Thyroid gland (tissue), 4 donors: Measurements from ENCODE around the gene KCNIP4. TPM values are rescaled to one million over a fixed set of nuclear protein-coding genes. Genes with fewer than 3 reads are reported as not detected.

Experiments
- DNase-seq, 2 donors: peaks; one replicate each; pipeline ENCODE4 v3.0.0-alpha.2; 2019
- H3K27ac ChIP-seq, 3 donors: fragments of 200-600 bp; sonication (generic); 1 replicate in 2 of 3; 2 replicates in 1 of 3; pipeline ENCODE4 v1.5.1; 2016 to 2019; ENCODE audit warnings: mild to moderate bottlenecking in 1 of 3, moderate library complexity in 1 of 3
- H3K27me3 ChIP-seq: fragments of 200-600 bp; sonication (generic); one replicate; pipeline ENCODE4 v1.5.1; 2019
- H3K36me3 ChIP-seq, 2 donors: fragments of 200-600 bp; sonication (generic); one replicate each; pipeline ENCODE4 v1.5.1; 2016 to 2019
- H3K4me1 ChIP-seq, 2 donors: fragments of 200-600 bp; sonication (generic); one replicate each; pipeline ENCODE4 v1.5.1; 2017 to 2019
- H3K4me3 ChIP-seq, 3 donors: fragments of 200-600 bp; sonication (generic); replicated peaks in 1 of 3; 1 replicate in 2 of 3; 2 replicates in 1 of 3; pipeline ENCODE4 v1.5.1; 2016; ENCODE audit warnings: mild to moderate bottlenecking in 1 of 3
- H3K9me3 ChIP-seq: fragments of 200-600 bp; sonication (generic); one replicate; pipeline ENCODE4 v1.5.1; 2017
- CTCF ChIP-seq, 6 experiments: fragments of 200-600 bp in 3 of 6; fragments of 450-650 bp in 3 of 6; sonication (generic) in 3 of 6; IDR thresholded peaks; one replicate each; pipeline ENCODE4 v1.5.1; 2016 to 2019; ENCODE audit warnings: antibody characterized with exemption in 6 of 6, mild to moderate bottlenecking in 2 of 6, inconsistent platforms in 1 of 6, moderate library complexity in 1 of 6
- POLR2A ChIP-seq, 2 donors: fragments of 450-650 bp; IDR thresholded peaks; one replicate each; pipeline ENCODE4 v1.6.1; 2017; ENCODE audit warnings: antibody characterized with exemption in 2 of 2, mild to moderate bottlenecking in 2 of 2, moderate library complexity in 1 of 2
- WGBS, 2 donors: methylation state at CpG; one replicate each; pipeline ENCODE4 v1.1.5; 2017; 5-methylcytosine and 5-hydroxymethylcytosine counted together
- intact Hi-C: fragments of 100-400 bp; cut with DNase I; formaldehyde crosslinking; loops from one replicate; pipeline ENCODE4 v1.15.1; 2023
- total RNA-seq, 4 donors: library from RNA; depleted of rRNA; stranded (reverse); fragments of >200 nt; gene quantifications; one replicate each; pipeline ENCODE4 v1.2.3, GENCODE V29; 2016

Gene KCNIP4
- total RNA-seq, 4 donors from 2014 or later, result 2.0 to 6.6 (median 4.4) TPM

GRCh38 chr4:21848021-21848420, 100.6 kb downstream of the KCNIP4 start:
- no peak overlapping the region for H3K4me3 ChIP-seq
- TF ChIP-seq CTCF (IDR thresholded peaks at IDR 0.05) (no peak), POLR2A (IDR thresholded peaks at IDR 0.05) (no peak)
- H3K36me3 ChIP-seq, result no peaks in the 10 kb centered on the region
- H3K4me1 ChIP-seq, result no peaks in the 10 kb centered on the region
- WGBS, 2 donors, result 85 to 92% methylated on average over 2 of the region's 2 CpGs
- no peaks in the 10 kb centered on the region for H3K27me3 ChIP-seq
- H3K9me3 ChIP-seq, result no peaks in the 10 kb centered on the region
- no peak overlapping the region for H3K27ac ChIP-seq
- intact Hi-C loops, result no loop called here
- DNase-seq, result no peak

GRCh38 chr4:21845663-21846062, 102.9 kb downstream of the KCNIP4 start:
- Histone ChIP-seq H3K27me3 (no peaks in the 10 kb centered on the region), H3K27ac (no peak overlapping the region), H3K4me3 (no peak overlapping the region), H3K36me3 (no peaks in the 10 kb centered on the region), H3K4me1 (no peaks in the 10 kb centered on the region), H3K9me3 (no peaks in the 10 kb centered on the region)
- no peak for DNase-seq
- intact Hi-C loops, result no loop called here
- no peak for TF ChIP-seq CTCF (IDR thresholded peaks at IDR 0.05)
- TF ChIP-seq POLR2A (IDR thresholded peaks at IDR 0.05), result no peak
- 85% methylated on average over 4 of the region's 4 CpGs for WGBS, 2 donors

DNA sequence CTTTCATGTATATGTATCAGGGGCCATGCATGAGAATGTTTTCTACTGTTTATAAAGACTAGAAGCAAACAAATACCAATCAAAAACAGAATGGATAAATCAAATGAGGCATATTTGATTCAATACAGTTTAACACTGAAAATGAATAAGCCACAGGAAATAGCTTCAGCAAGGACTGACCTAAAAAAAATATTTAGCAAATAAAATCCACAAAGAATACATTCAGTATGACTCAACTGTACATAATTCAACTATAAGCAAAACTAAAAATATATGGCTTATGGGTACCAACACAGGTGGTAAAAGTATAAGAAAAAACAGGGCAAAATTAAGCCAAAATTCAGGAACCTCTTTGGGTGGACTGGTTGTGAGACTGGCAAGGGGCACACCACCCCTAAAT, 112.9 kb downstream of the KCNIP4 start:
- TF ChIP-seq POLR2A (IDR thresholded peaks at IDR 0.05), result no peak
- no peak for TF ChIP-seq CTCF (IDR thresholded peaks at IDR 0.05)
- Histone ChIP-seq H3K27ac (no peak overlapping the region), H3K27me3 (no peaks in the 10 kb centered on the region), H3K4me3 (no peak overlapping the region), H3K36me3 (no peaks in the 10 kb centered on the region), H3K4me1 (no peaks in the 10 kb centered on the region), H3K9me3 (no peaks in the 10 kb centered on the region)
- intact Hi-C loops, result no loop called here
- no peak for DNase-seq

GRCh38 chr4:21830272-21830671, 118.3 kb downstream of the KCNIP4 start:
- H3K27ac ChIP-seq, result no peak overlapping the region
- TF ChIP-seq CTCF (IDR thresholded peaks at IDR 0.05) (no peak), POLR2A (IDR thresholded peaks at IDR 0.05) (no peak)
- H3K27me3 ChIP-seq, result no peaks in the 10 kb centered on the region
- intact Hi-C loops, result no loop called here
- H3K4me3 ChIP-seq, result no peak overlapping the region
- H3K9me3 ChIP-seq, result no peaks in the 10 kb centered on the region
- H3K36me3 ChIP-seq, result no peaks in the 10 kb centered on the region
- DNase-seq, result no peak
- no peaks in the 10 kb centered on the region for H3K4me1 ChIP-seq
- 75 to 82% methylated on average over 5 of the region's 5 CpGs for WGBS, 2 donors

GRCh38 chr4:21827575-21827974, 121.0 kb downstream of the KCNIP4 start:
- intact Hi-C loops, result no loop called here
- Histone ChIP-seq H3K4me1 (no peaks in the 10 kb centered on the region), H3K27me3 (no peaks in the 10 kb centered on the region), H3K27ac (no peak overlapping the region), H3K4me3 (no peak overlapping the region), H3K9me3 (no peaks in the 10 kb centered on the region), H3K36me3 (no peaks in the 10 kb centered on the region)
- TF ChIP-seq POLR2A (IDR thresholded peaks at IDR 0.05) (no peak), CTCF (IDR thresholded peaks at IDR 0.05) (no peak)
- DNase-seq, result no peak
- 78 to 82% methylated on average over 3 of the region's 3 CpGs for WGBS, 2 donors
